ENCODE results near the gene NINL.

- TF ChIP-seq CTCF (IDR thresholded peaks at IDR 0.05; ENCODE audit: low read length) (no peak), EZH2 (IDR thresholded peaks at IDR 0.05; ENCODE audit: borderline replicate concordance, low read length) (no peak)
These were observed 18.5 kb downstream of the NINL start for GRCh38 chr20:25566821-25567220.

All from OCI-LY1 (cell line).